HepG2 (cell line): ENCODE data around the gene PTGIS. TPM values are rescaled to one million over a fixed set of nuclear protein-coding genes. Genes with fewer than 3 reads are reported as not detected.

Source experiments
- FOXA3 ChIP-seq: IDR thresholded peaks from 2 replicates; pipeline ENCODE4 v1.6.1; 2016; ENCODE audit warnings: missing genetic modification reagents, missing compliant biosample characterization
- HMG20B ChIP-seq: conservative IDR thresholded peaks from 2 replicates; pipeline ENCODE4 v1.6.1; 2016; ENCODE audit warnings: missing genetic modification reagents, missing compliant biosample characterization
- KDM2A ChIP-seq: sonication (generic); formaldehyde crosslinking; IDR thresholded peaks from 2 replicates; pipeline ENCODE4 v1.4.0; 2020; ENCODE audit warnings: low read depth, missing genetic modification reagents, borderline replicate concordance
- SALL2 ChIP-seq: sonication (generic); formaldehyde crosslinking; IDR thresholded peaks from 2 replicates; pipeline ENCODE4 v1.8.1; 2023; ENCODE audit warnings: mild to moderate bottlenecking, missing genetic modification reagents, inconsistent platforms
- SMC3 ChIP-seq: IDR thresholded peaks from 2 replicates; pipeline ENCODE4 v1.6.1; 2011; ENCODE audit warnings: low read length, improper control_type of control experiment
- TGIF2 ChIP-seq: IDR thresholded peaks from 2 replicates; pipeline ENCODE4 v1.6.1; 2016; ENCODE audit warnings: control low read depth, missing compliant biosample characterization
- TSC22D2 ChIP-seq: sonication (generic); formaldehyde crosslinking; IDR thresholded peaks from 2 replicates; pipeline ENCODE4 v1.5.1; 2020; ENCODE audit warnings: missing genetic modification reagents, mild to moderate bottlenecking, borderline replicate concordance
- ZNF331 ChIP-seq: sonication (generic); formaldehyde crosslinking; IDR thresholded peaks from 2 replicates; pipeline ENCODE4 v1.4.0; 2020; ENCODE audit warnings: missing genetic modification reagents
- ZNF446 ChIP-seq: sonication (generic); formaldehyde crosslinking; IDR thresholded peaks from 2 replicates; pipeline ENCODE4 v1.5.0; 2020; ENCODE audit warnings: mild to moderate bottlenecking, missing genetic modification reagents
- ZNF619 ChIP-seq: sonication (generic); formaldehyde crosslinking; IDR thresholded peaks from 2 replicates; pipeline ENCODE4 v1.4.0; 2020; ENCODE audit warnings: mild to moderate bottlenecking, missing genetic modification reagents
- ZNF724P ChIP-seq: sonication (generic); formaldehyde crosslinking; IDR thresholded peaks from 2 replicates; pipeline ENCODE4 v1.8.0; 2022; ENCODE audit warnings: missing genetic modification reagents, borderline replicate concordance
- ZNF766 ChIP-seq: sonication (generic); formaldehyde crosslinking; IDR thresholded peaks from 2 replicates; pipeline ENCODE4 v1.5.0; 2020; ENCODE audit warnings: missing genetic modification reagents, borderline replicate concordance
- polyA plus RNA-seq, 8 experiments: library from polyadenylated mRNA; depleted of rRNA in 3 of 8; stranded (reverse) in 7 of 8; unstranded in 1 of 8; fragments of >200 nt; fragmentation: Illumina TruSeq in 4 of 8; extraction: Trizol in 4 of 8; gene quantifications; 2 replicates each; pipeline versions ENCODE4 v1.2.1 to v1.2.3, GENCODE V29; 2011 to 2016; ENCODE audit warnings: low read depth in 4 of 8, missing spikeins in 1 of 8, mixed read lengths in 1 of 8; ENCODE audit not compliant: insufficient read depth in 1 of 8
- total RNA-seq, 5 experiments: library from RNA; depleted of rRNA; stranded (reverse); fragments of >200 nt; fragmentation: Illumina TruSeq; extraction: Trizol; gene quantifications; 2 replicates each; pipeline ENCODE4 v1.2.3, GENCODE V29; 2016; ENCODE audit warnings: low read depth in 1 of 5
- TF ChIP-seq, protein P1 (sequence below): sonication (generic); formaldehyde crosslinking; conservative IDR thresholded peaks from 2 replicates; pipeline ENCODE4 v1.4.0; 2020; ENCODE audit warnings: missing genetic modification reagents
- TF ChIP-seq, protein P2 (sequence below): IDR thresholded peaks from 2 replicates; pipeline ENCODE4 v1.6.1; 2016; ENCODE audit warnings: missing compliant biosample characterization, missing genetic modification reagents, borderline replicate concordance
- TF ChIP-seq, protein P3 (sequence below): sonication (generic); formaldehyde crosslinking; IDR thresholded peaks from 2 replicates; pipeline ENCODE4 v1.4.0; 2020; ENCODE audit warnings: missing genetic modification reagents
- TF ChIP-seq, protein P4 (sequence below): sonication (generic); formaldehyde crosslinking; IDR thresholded peaks from 2 replicates; pipeline ENCODE4 v1.4.0; 2020; ENCODE audit warnings: mild to moderate bottlenecking, missing genetic modification reagents
- TF ChIP-seq, protein P5 (sequence below): sonication (generic); formaldehyde crosslinking; IDR thresholded peaks from 2 replicates; pipeline ENCODE4 v1.5.1; 2020; ENCODE audit warnings: mild to moderate bottlenecking, moderate library complexity, missing genetic modification reagents
- TF ChIP-seq, protein P6 (sequence below): sonication (generic); formaldehyde crosslinking; IDR thresholded peaks from 2 replicates; pipeline ENCODE4 v1.9.0; 2021; ENCODE audit warnings: missing genetic modification reagents, mild to moderate bottlenecking, borderline replicate concordance

Gene PTGIS
- total and polyA plus RNA-seq, 2 of the 13 experiments (the other 11 are each of a cell fraction or from before 2014, with no cell fraction given): not detected

DNA sequence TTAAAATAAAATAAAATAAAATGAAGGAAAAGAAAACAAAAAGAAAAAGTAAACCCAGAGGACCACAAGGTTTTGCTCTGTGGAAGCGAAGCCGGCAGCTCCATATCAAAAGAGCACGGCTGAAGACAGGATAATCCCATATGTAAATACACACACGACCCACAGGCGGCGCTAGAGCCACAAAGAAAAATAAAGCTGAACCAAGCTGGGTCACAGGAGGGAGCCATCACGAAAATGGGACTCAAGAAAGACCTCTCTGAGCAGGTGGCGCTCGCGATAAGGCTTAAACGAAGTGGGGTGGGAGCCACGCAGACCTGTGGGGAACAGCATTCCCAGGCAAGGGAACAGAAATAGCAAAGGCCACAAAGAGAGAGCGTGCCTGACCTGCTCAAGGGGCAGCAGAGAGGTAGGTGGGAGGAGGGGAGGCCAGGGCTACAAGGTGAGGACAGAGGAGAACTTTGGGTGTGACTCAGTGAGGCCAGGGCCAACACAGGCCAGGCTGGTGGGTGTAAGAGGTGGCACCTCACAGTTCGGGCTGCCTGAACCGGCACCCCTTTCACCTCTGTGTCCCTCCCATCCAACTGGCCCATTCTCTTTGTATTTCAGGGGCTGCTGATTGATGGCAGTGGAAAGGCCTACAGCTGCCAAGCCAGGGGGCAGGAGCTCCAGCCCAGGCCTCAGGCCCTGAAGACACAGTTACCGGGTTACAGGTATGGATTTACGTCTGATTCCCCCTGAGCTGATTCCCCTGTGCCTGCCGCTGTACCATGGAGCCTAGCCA lies 26.0 kb downstream of the PTGIS start (continued):
- TF ChIP-seq, protein P1, sequence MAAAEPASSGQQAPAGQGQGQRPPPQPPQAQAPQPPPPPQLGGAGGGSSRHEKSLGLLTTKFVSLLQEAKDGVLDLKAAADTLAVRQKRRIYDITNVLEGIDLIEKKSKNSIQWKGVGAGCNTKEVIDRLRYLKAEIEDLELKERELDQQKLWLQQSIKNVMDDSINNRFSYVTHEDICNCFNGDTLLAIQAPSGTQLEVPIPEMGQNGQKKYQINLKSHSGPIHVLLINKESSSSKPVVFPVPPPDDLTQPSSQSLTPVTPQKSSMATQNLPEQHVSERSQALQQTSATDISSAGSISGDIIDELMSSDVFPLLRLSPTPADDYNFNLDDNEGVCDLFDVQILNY (CRISPR knock-in tag): no peak
- TF ChIP-seq ZNF766 (peak; percentile 89), ZNF331 (CRISPR knock-in tag) (peak; percentile 61; the same call in 1 of the 2 replicates), HMG20B (CRISPR knock-in tag) (0 out of 2 replicates have a peak, but pooled peaks have one; percentile 13), ZNF724P (CRISPR knock-in tag) (peak; percentile 24; the same call in 1 of the 2 replicates), TGIF2 (no peak), KDM2A (CRISPR knock-in tag) (peak; percentile 77), FOXA3 (peak; percentile 85), ZNF446 (CRISPR knock-in tag) (peak; percentile 58; the same call in 1 of the 2 replicates), SMC3 (peak; percentile 100), SALL2 (peak; percentile 86; the same call in 1 of the 2 replicates), TSC22D2 (CRISPR knock-in tag) (peak; percentile 87; the same call in 1 of the 2 replicates), ZNF619 (0 out of 2 replicates have a peak, but pooled peaks have one; percentile 76)
- TF ChIP-seq, protein P2, sequence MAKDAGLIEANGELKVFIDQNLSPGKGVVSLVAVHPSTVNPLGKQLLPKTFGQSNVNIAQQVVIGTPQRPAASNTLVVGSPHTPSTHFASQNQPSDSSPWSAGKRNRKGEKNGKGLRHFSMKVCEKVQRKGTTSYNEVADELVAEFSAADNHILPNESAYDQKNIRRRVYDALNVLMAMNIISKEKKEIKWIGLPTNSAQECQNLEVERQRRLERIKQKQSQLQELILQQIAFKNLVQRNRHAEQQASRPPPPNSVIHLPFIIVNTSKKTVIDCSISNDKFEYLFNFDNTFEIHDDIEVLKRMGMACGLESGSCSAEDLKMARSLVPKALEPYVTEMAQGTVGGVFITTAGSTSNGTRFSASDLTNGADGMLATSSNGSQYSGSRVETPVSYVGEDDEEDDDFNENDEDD (CRISPR knock-in tag): 0 out of 2 replicates have a peak, but pooled peaks have one; percentile 19
- TF ChIP-seq, protein P3, sequence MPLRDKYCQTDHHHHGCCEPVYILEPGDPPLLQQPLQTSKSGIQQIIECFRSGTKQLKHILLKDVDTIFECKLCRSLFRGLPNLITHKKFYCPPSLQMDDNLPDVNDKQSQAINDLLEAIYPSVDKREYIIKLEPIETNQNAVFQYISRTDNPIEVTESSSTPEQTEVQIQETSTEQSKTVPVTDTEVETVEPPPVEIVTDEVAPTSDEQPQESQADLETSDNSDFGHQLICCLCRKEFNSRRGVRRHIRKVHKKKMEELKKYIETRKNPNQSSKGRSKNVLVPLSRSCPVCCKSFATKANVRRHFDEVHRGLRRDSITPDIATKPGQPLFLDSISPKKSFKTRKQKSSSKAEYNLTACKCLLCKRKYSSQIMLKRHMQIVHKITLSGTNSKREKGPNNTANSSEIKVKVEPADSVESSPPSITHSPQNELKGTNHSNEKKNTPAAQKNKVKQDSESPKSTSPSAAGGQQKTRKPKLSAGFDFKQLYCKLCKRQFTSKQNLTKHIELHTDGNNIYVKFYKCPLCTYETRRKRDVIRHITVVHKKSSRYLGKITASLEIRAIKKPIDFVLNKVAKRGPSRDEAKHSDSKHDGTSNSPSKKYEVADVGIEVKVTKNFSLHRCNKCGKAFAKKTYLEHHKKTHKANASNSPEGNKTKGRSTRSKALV (CRISPR knock-in tag): peak; percentile 77
- TF ChIP-seq, protein P4, sequence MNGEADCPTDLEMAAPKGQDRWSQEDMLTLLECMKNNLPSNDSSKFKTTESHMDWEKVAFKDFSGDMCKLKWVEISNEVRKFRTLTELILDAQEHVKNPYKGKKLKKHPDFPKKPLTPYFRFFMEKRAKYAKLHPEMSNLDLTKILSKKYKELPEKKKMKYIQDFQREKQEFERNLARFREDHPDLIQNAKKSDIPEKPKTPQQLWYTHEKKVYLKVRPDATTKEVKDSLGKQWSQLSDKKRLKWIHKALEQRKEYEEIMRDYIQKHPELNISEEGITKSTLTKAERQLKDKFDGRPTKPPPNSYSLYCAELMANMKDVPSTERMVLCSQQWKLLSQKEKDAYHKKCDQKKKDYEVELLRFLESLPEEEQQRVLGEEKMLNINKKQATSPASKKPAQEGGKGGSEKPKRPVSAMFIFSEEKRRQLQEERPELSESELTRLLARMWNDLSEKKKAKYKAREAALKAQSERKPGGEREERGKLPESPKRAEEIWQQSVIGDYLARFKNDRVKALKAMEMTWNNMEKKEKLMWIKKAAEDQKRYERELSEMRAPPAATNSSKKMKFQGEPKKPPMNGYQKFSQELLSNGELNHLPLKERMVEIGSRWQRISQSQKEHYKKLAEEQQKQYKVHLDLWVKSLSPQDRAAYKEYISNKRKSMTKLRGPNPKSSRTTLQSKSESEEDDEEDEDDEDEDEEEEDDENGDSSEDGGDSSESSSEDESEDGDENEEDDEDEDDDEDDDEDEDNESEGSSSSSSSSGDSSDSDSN (CRISPR knock-in tag): peak; percentile 35; the same call in 1 of the 2 replicates
- TF ChIP-seq, protein P5, sequence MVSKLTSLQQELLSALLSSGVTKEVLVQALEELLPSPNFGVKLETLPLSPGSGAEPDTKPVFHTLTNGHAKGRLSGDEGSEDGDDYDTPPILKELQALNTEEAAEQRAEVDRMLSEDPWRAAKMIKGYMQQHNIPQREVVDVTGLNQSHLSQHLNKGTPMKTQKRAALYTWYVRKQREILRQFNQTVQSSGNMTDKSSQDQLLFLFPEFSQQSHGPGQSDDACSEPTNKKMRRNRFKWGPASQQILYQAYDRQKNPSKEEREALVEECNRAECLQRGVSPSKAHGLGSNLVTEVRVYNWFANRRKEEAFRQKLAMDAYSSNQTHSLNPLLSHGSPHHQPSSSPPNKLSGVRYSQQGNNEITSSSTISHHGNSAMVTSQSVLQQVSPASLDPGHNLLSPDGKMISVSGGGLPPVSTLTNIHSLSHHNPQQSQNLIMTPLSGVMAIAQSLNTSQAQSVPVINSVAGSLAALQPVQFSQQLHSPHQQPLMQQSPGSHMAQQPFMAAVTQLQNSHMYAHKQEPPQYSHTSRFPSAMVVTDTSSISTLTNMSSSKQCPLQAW (CRISPR knock-in tag): peak; percentile 76
- TF ChIP-seq, protein P6, sequence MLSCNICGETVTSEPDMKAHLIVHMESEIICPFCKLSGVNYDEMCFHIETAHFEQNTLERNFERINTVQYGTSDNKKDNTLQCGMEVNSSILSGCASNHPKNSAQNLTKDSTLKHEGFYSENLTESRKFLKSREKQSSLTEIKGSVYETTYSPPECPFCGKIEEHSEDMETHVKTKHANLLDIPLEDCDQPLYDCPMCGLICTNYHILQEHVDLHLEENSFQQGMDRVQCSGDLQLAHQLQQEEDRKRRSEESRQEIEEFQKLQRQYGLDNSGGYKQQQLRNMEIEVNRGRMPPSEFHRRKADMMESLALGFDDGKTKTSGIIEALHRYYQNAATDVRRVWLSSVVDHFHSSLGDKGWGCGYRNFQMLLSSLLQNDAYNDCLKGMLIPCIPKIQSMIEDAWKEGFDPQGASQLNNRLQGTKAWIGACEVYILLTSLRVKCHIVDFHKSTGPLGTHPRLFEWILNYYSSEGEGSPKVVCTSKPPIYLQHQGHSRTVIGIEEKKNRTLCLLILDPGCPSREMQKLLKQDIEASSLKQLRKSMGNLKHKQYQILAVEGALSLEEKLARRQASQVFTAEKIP (CRISPR knock-in tag): no peak
